HepG2 (cell line): ENCODE measurements around the gene SPESP1. TPM values are rescaled to one million over a fixed set of nuclear protein-coding genes. Genes with fewer than 3 reads are reported as not detected.

ENCODE experiments used
- ATAC-seq: fragments of 200-7000 bp; cut with Tn5 transposase; 3 replicates; pipeline ENCODE4 v1.9.1; 2020; ENCODE audit warnings: mild to moderate bottlenecking, moderate library complexity
- BruUV-seq: library from RNA; stranded (reverse); fragments of 400-500 nt; replicated peaks from 2 replicates; lab custom pipeline; 2021; lab: Mats Ljungman, UMichigan
- CTCF ChIA-PET: fragments of 300-600 bp; formaldehyde crosslinking; extraction: SDS; loops from one replicate; lab custom pipeline; 2021; ENCODE audit warnings: low total read pairs, inconsistent platforms, low intra/inter-chr PET ratio; lab: Yijun Ruan, JAX
- POLR2A ChIA-PET: fragments of 350-600 bp; sonication (Branson Sonifier 250); formaldehyde crosslinking; loops from one replicate; lab custom pipeline; 2020; ENCODE audit warnings: antibody characterized with exemption, inconsistent platforms; lab: Yijun Ruan, JAX
- DNase-seq: peaks from one replicate; pipeline ENCODE4 v3.0.0-alpha.2; 2015; ENCODE audit warnings: low spot score
- FAIRE-seq: peaks from 3 replicates; lab custom pipeline; 2011; peaks lifted over from hg19 to GRCh38; lab: Jason Lieb, UNC
- H2AFZ ChIP-seq: one replicate; pipeline ENCODE4 v1.6.1; 2011; ENCODE audit warnings: low read length, inconsistent platforms
- H3K27ac ChIP-seq: fragments of 300-600 bp; 3 replicates; pipeline ENCODE4 v1.8.0; 2011; ENCODE audit warnings: mixed run types, mild to moderate bottlenecking, mixed read lengths, low read length, inconsistent platforms; ENCODE audit not compliant: insufficient read depth; ENCODE audit errors: extremely low read length
- H3K27me3 ChIP-seq, 2 experiments: fragments of 200-600 bp in 1 of 2; 2 replicates in 1 of 2; 3 replicates in 1 of 2; pipeline versions ENCODE4 v1.6.0 to v1.8.0; 2011; ENCODE audit warnings: low read length in 2 of 2, mild to moderate bottlenecking in 2 of 2, moderate library complexity in 2 of 2, inconsistent platforms in 1 of 2; ENCODE audit not compliant: insufficient read depth in 2 of 2, control insufficient read depth in 1 of 2
- H3K36me3 ChIP-seq, 2 experiments: fragments of 200-600 bp in 1 of 2; replicated peaks in 1 of 2; 2 replicates in 1 of 2; 3 replicates in 1 of 2; pipeline versions ENCODE4 v1.5.1 to v1.8.0; 2011; ENCODE audit warnings: low read length in 2 of 2, inconsistent platforms in 1 of 2; ENCODE audit not compliant: insufficient read depth in 2 of 2, control insufficient read depth in 1 of 2
- H3K4me1 ChIP-seq: 2 replicates; pipeline ENCODE4 v1.5.1; 2012; ENCODE audit warnings: low read length, inconsistent platforms; ENCODE audit not compliant: insufficient read depth
- H3K4me2 ChIP-seq: 2 replicates; pipeline ENCODE4 v1.6.0; 2011; ENCODE audit warnings: low read depth, low read length, inconsistent platforms
- H3K4me3 ChIP-seq, 3 experiments: fragments of 200-600 bp in 1 of 3; sonication (generic), shearing (Covaris generic) in 1 of 3; replicated peaks in 1 of 3; 2 replicates each; pipeline ENCODE4 v1.5.1; 2011 to 2016; ENCODE audit warnings: low read length in 3 of 3, inconsistent platforms in 2 of 3, low read depth in 2 of 3, mild to moderate bottlenecking in 2 of 3, control low read depth in 1 of 3, mixed read lengths in 1 of 3; ENCODE audit not compliant: insufficient read depth in 1 of 3
- H3K79me2 ChIP-seq: one replicate; pipeline ENCODE4 v1.6.1; 2011; ENCODE audit warnings: low read length, inconsistent platforms; ENCODE audit not compliant: insufficient read depth
- H3K9ac ChIP-seq: 2 replicates; pipeline ENCODE4 v1.6.0; 2011; ENCODE audit warnings: mild to moderate bottlenecking, low read depth, low read length, inconsistent platforms; ENCODE audit not compliant: insufficient read depth
- H3K9me3 ChIP-seq: 2 replicates; pipeline ENCODE4 v1.5.1; 2012; ENCODE audit warnings: mild to moderate bottlenecking, low read length
- H4K20me1 ChIP-seq: 2 replicates; pipeline ENCODE4 v1.6.0; 2011; ENCODE audit warnings: inconsistent platforms, mild to moderate bottlenecking, low read length, moderate library complexity; ENCODE audit not compliant: insufficient read depth
- FOXK2 ChIP-seq: fragments of 450-650 bp; IDR thresholded peaks from 2 replicates; pipeline ENCODE4 v1.6.1; 2016
- NFRKB ChIP-seq: fragments of 450-650 bp; IDR thresholded peaks from 2 replicates; pipeline ENCODE4 v1.6.1; 2017
- NR0B2 ChIP-seq: sonication (generic); formaldehyde crosslinking; IDR thresholded peaks from 2 replicates; pipeline ENCODE4 v1.4.0; 2020; ENCODE audit warnings: mild to moderate bottlenecking, missing genetic modification reagents
- SMARCE1 ChIP-seq: fragments of 450-650 bp; IDR thresholded peaks from 2 replicates; pipeline ENCODE4 v1.6.1; 2017; ENCODE audit warnings: borderline replicate concordance
- SNAI1 ChIP-seq: sonication (generic); formaldehyde crosslinking; IDR thresholded peaks from 2 replicates; pipeline ENCODE4 v1.5.0; 2020; ENCODE audit warnings: mild to moderate bottlenecking, missing genetic modification reagents, borderline replicate concordance
- USF2 ChIP-seq, 2 experiments: sonication (generic) in 1 of 2; formaldehyde crosslinking in 1 of 2; IDR thresholded peaks; 2 replicates each; pipeline versions ENCODE4 v1.5.1 to v1.6.1; 2011 to 2020; ENCODE audit warnings: borderline replicate concordance in 1 of 2, low read depth in 1 of 2, low read length in 1 of 2, mild to moderate bottlenecking in 1 of 2, missing genetic modification reagents in 1 of 2, moderate library complexity in 1 of 2
- ZBTB7A ChIP-seq: sonication (generic); formaldehyde crosslinking; IDR thresholded peaks from 2 replicates; pipeline ENCODE4 v1.8.0; 2022; ENCODE audit warnings: mild to moderate bottlenecking, missing genetic modification reagents
- ZNF253 ChIP-seq: sonication (generic); formaldehyde crosslinking; IDR thresholded peaks from 2 replicates; pipeline ENCODE4 v1.8.0; 2022; ENCODE audit warnings: mild to moderate bottlenecking, missing genetic modification reagents, borderline replicate concordance
- ZNF512 ChIP-seq: sonication (generic); formaldehyde crosslinking; IDR thresholded peaks from 2 replicates; pipeline ENCODE4 v1.4.0; 2020; ENCODE audit warnings: mild to moderate bottlenecking, missing genetic modification reagents
- ZNF546 ChIP-seq: sonication (generic); formaldehyde crosslinking; conservative IDR thresholded peaks from 2 replicates; pipeline ENCODE4 v1.8.1; 2023; ENCODE audit warnings: mild to moderate bottlenecking, missing genetic modification reagents
- ZNF674 ChIP-seq: sonication (generic); formaldehyde crosslinking; IDR thresholded peaks from 2 replicates; pipeline ENCODE4 v1.5.0; 2020; ENCODE audit warnings: low read depth, mild to moderate bottlenecking, missing genetic modification reagents
- ZNF678 ChIP-seq: sonication (generic); formaldehyde crosslinking; IDR thresholded peaks from 2 replicates; pipeline ENCODE4 v1.4.0; 2020; ENCODE audit warnings: mild to moderate bottlenecking, missing genetic modification reagents
- WGBS: methylation state at CpG from one replicate; pipeline ENCODE4 v1.1.6; 2017; ENCODE audit warnings: low lambda C conversion rate; 5-methylcytosine and 5-hydroxymethylcytosine counted together
- in situ Hi-C: cut with HindIII; loops from 2 replicates; pipeline ENCODE4 v1.10.0; 2017; ENCODE audit warnings: low pct_unique_long_range_greater_than_20kb; ENCODE audit not compliant: extremely low pct_ligation_motif_present
- intact Hi-C: fragments of 100-400 bp; cut with micrococcal nuclease; formaldehyde crosslinking; loops from one replicate; pipeline ENCODE4 v1.10.0; 2022; ENCODE audit not compliant: unreplicated experiment
- polyA plus RNA-seq, 8 experiments: library from polyadenylated mRNA; depleted of rRNA in 3 of 8; stranded (reverse) in 7 of 8; unstranded in 1 of 8; fragments of >200 nt; fragmentation: Illumina TruSeq in 4 of 8; extraction: Trizol in 4 of 8; gene quantifications; 2 replicates each; pipeline versions ENCODE4 v1.2.1 to v1.2.3, GENCODE V29; 2011 to 2016; ENCODE audit warnings: low read depth in 4 of 8, missing spikeins in 1 of 8, mixed read lengths in 1 of 8; ENCODE audit not compliant: insufficient read depth in 1 of 8
- total RNA-seq, 5 experiments: library from RNA; depleted of rRNA; stranded (reverse); fragments of >200 nt; fragmentation: Illumina TruSeq; extraction: Trizol; gene quantifications; 2 replicates each; pipeline ENCODE4 v1.2.3, GENCODE V29; 2016; ENCODE audit warnings: low read depth in 1 of 5
- TF ChIP-seq, protein P1 (sequence below), 2 experiments: IDR thresholded peaks; 2 replicates each; pipeline ENCODE4 v1.6.1; 2011 to 2012; ENCODE audit warnings: low read length in 2 of 2, borderline replicate concordance in 1 of 2, low read depth in 1 of 2, mild to moderate bottlenecking in 1 of 2, moderate library complexity in 1 of 2

The SPESP1 gene
- total and polyA plus RNA-seq, 2 of the 13 experiments (the other 11 are each of a cell fraction or from before 2014, with no cell fraction given): not detected

DNA sequence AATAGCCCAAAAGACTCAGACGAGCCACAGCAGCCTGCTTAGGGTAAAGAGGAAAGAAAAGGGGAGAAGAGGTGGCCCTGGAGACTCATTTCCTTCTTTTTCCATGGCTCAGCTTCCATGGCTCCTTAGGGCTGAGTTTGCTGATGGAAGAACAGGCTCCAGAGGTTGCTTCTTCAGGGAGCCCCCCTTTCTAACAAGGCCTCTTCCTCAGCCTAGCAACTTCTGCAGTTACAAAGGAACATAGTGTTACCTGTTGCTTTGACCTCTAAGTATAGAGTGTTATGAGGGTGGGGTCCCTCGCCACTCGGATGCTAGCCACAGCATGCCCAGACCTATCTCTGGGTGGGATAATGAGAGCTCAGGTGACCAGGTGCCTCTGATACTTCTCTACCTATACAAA is 43.2 kb upstream of the SPESP1 start:
- no peaks in the 10 kb centered on the region for H3K4me1 ChIP-seq
- no peak overlapping the region for H3K4me3 ChIP-seq
- H3K9ac ChIP-seq: no peak overlapping the region
- H3K4me2 ChIP-seq: no peak overlapping the region
- H3K27ac ChIP-seq: no peak overlapping the region
- H4K20me1 ChIP-seq: no peaks in the 10 kb centered on the region
- CTCF ChIA-PET: no interaction called here
- intact Hi-C loops: no loop called here
- FAIRE-seq: no peak
- no peaks in the 10 kb centered on the region for H3K36me3 ChIP-seq
- in situ Hi-C loops: no loop called here
- POLR2A ChIA-PET: no interaction called here
- BruUV-seq: no TSS peak
- H3K27me3 ChIP-seq: peaks cover 2 to 27% of the 10 kb centered on the region in 2 experiments
- no peaks in the 10 kb centered on the region for H3K79me2 ChIP-seq
- no peak for ATAC-seq
- no peak overlapping the region for H2AFZ ChIP-seq
- WGBS: 0% methylated on average over 1 of the region's 3 CpGs
- TF ChIP-seq ZNF512 (CRISPR knock-in tag) (no peak), NR0B2 (CRISPR knock-in tag) (no peak), SNAI1 (CRISPR knock-in tag) (no peak), SMARCE1 (no peak), ZNF674 (CRISPR knock-in tag) (no peak), ZBTB7A (CRISPR knock-in tag) (no peak), ZNF678 (no peak), NFRKB (no peak), USF2 (IDR thresholded peaks at IDR 0.05; ENCODE audit: low read depth, low read length) (no peak), USF2 (CRISPR knock-in tag; IDR thresholded peaks at IDR 0.05; ENCODE audit: borderline replicate concordance) (no peak), ZNF546 (CRISPR knock-in tag) (no peak), FOXK2 (no peak), ZNF253 (CRISPR knock-in tag) (no peak)
- TF ChIP-seq, protein P1, sequence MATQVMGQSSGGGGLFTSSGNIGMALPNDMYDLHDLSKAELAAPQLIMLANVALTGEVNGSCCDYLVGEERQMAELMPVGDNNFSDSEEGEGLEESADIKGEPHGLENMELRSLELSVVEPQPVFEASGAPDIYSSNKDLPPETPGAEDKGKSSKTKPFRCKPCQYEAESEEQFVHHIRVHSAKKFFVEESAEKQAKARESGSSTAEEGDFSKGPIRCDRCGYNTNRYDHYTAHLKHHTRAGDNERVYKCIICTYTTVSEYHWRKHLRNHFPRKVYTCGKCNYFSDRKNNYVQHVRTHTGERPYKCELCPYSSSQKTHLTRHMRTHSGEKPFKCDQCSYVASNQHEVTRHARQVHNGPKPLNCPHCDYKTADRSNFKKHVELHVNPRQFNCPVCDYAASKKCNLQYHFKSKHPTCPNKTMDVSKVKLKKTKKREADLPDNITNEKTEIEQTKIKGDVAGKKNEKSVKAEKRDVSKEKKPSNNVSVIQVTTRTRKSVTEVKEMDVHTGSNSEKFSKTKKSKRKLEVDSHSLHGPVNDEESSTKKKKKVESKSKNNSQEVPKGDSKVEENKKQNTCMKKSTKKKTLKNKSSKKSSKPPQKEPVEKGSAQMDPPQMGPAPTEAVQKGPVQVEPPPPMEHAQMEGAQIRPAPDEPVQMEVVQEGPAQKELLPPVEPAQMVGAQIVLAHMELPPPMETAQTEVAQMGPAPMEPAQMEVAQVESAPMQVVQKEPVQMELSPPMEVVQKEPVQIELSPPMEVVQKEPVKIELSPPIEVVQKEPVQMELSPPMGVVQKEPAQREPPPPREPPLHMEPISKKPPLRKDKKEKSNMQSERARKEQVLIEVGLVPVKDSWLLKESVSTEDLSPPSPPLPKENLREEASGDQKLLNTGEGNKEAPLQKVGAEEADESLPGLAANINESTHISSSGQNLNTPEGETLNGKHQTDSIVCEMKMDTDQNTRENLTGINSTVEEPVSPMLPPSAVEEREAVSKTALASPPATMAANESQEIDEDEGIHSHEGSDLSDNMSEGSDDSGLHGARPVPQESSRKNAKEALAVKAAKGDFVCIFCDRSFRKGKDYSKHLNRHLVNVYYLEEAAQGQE (IDR thresholded peaks at IDR 0.05; ENCODE audit: borderline replicate concordance in 1 of 2, low read depth in 1 of 2, low read length in 2 of 2): no peak
- TF ChIP-seq, all 625 proteins: peak for 0
- H3K9me3 ChIP-seq: no peaks in the 10 kb centered on the region
- DNase-seq: no peak
